Neural cell (in vitro differentiated cells): ENCODE results near the gene ST3GAL4.
"Not testable (repeated sequence)": the region's sequence is repeated elsewhere in the genome, so short reads cannot be mapped to it uniquely, and the experiment has no call there.

Source experiments
- CTCF ChIP-seq: fragments of 450-650 bp; IDR thresholded peaks from 2 replicates; pipeline ENCODE4 v1.5.1; 2014; ENCODE audit warnings: antibody characterized with exemption, mild to moderate bottlenecking, moderate library complexity; ENCODE audit not compliant: poor library complexity, severe bottlenecking
- EP300 ChIP-seq: fragments of 450-650 bp; conservative IDR thresholded peaks from 2 replicates; pipeline ENCODE4 v1.6.1; 2014; ENCODE audit warnings: antibody characterized with exemption, mild to moderate bottlenecking, moderate library complexity; ENCODE audit not compliant: poor library complexity, severe bottlenecking
- EZH2 ChIP-seq: fragments of 200-600, 300-800 bp; shearing (Covaris generic), sonication (generic); IDR thresholded peaks from 2 replicates; pipeline ENCODE4 v1.6.1; 2014; ENCODE audit warnings: antibody characterized with exemption, low read length, borderline replicate concordance, mild to moderate bottlenecking; ENCODE audit not compliant: insufficient read depth, poor library complexity, severe bottlenecking
- MXI1 ChIP-seq: fragments of 450-650 bp; conservative IDR thresholded peaks from 2 replicates; pipeline ENCODE4 v1.6.1; 2014; ENCODE audit warnings: antibody characterized with exemption, mild to moderate bottlenecking; ENCODE audit not compliant: poor library complexity, severe bottlenecking
- POLR2AphosphoS5 ChIP-seq: IDR thresholded peaks from 2 replicates; pipeline ENCODE4 v1.6.1; 2012
- RAD21 ChIP-seq: fragments of 450-650 bp; conservative IDR thresholded peaks from 2 replicates; pipeline ENCODE4 v1.6.1; 2014; ENCODE audit warnings: antibody characterized with exemption, mild to moderate bottlenecking, moderate library complexity
- REST ChIP-seq: IDR thresholded peaks from 2 replicates; pipeline ENCODE4 v1.6.1; 2012; ENCODE audit warnings: borderline replicate concordance
- TAF1 ChIP-seq: IDR thresholded peaks from 2 replicates; pipeline ENCODE4 v1.6.1; 2012; ENCODE audit warnings: low read depth

GRCh38 chr11:126394634-126395072 lies 39.2 kb downstream of the ST3GAL4 start:
- not testable (repeated sequence) for TF ChIP-seq EP300, CTCF, POLR2AphosphoS5, TAF1, EZH2, REST, RAD21, MXI1
